GM18505 (cell line): ENCODE data around the gene SMAD5.

Experiments
- ATAC-seq: cut with Tn5 transposase; IDR thresholded peaks from one replicate; pipeline ENCODE4 v1.9.1; 2021; ENCODE audit not compliant: unreplicated experiment
- POLR2A ChIP-seq: IDR thresholded peaks from 4 replicates; pipeline ENCODE4 v1.6.1; 2011; ENCODE audit warnings: borderline replicate concordance; ENCODE audit not compliant: insufficient read depth, insufficient read length; ENCODE audit errors: extremely low read depth

Gene SMAD5

GRCh38 chr5:136190904-136191303 lies 58.3 kb downstream of the SMAD5 start:
- TF ChIP-seq POLR2A: no peak
- no peak for ATAC-seq

- no peak for TF ChIP-seq POLR2A
- no peak for ATAC-seq
Measured at GRCh38 chr5:136191304-136192014, 58.8 kb downstream of the SMAD5 start.

- no peak for TF ChIP-seq POLR2A
- no peak for ATAC-seq
Measured at GRCh38 chr5:136192015-136192525, 59.4 kb downstream of the SMAD5 start.

GRCh38 chr5:136192526-136193321 lies 60.1 kb downstream of the SMAD5 start, which contains the start of gene SMIM32:
SMIM32 (minus strand) TSS chr5:136193162; CDS start chr5:136192524, 638 bp downstream.
- no peak for TF ChIP-seq POLR2A
- ATAC-seq: no peak

GRCh38 chr5:136193322-136193935 lies 60.8 kb downstream of the SMAD5 start:
- no peak for TF ChIP-seq POLR2A
- no peak for ATAC-seq

GRCh38 chr5:136194576-136194975 lies 61.9 kb downstream of the SMAD5 start:
- ATAC-seq: no peak
- no peak for TF ChIP-seq POLR2A

GRCh38 chr5:136195971-136196820 lies 63.6 kb downstream of the SMAD5 start:
- TF ChIP-seq POLR2A: no peak
- ATAC-seq: no peak

- no peak for ATAC-seq
- TF ChIP-seq POLR2A: no peak
Measured at GRCh38 chr5:136197462-136198142, 65.0 kb downstream of the SMAD5 start.

- TF ChIP-seq POLR2A: no peak
- no peak for ATAC-seq
Measured at GRCh38 chr5:136198453-136198852, 65.8 kb downstream of the SMAD5 start.

- ATAC-seq: no peak
- TF ChIP-seq POLR2A: no peak
Measured at GRCh38 chr5:136199408-136199807, 66.8 kb downstream of the SMAD5 start.

GRCh38 chr5:136200130-136200529 lies 67.5 kb downstream of the SMAD5 start:
- no peak for TF ChIP-seq POLR2A
- no peak for ATAC-seq

- no peak for TF ChIP-seq POLR2A
- no peak for ATAC-seq
Measured at GRCh38 chr5:136200761-136201160, 68.1 kb downstream of the SMAD5 start.

GRCh38 chr5:136201870-136202269 lies 69.2 kb downstream of the SMAD5 start:
- ATAC-seq: no peak
- no peak for TF ChIP-seq POLR2A
